RPMI7951 (cell line): ENCODE data around the gene USP6NL. TPM values are rescaled to one million over a fixed set of nuclear protein-coding genes. Genes with fewer than 3 reads are reported as not detected.

ENCODE experiments used
- DNase-seq: peaks from one replicate; pipeline ENCODE4 v3.0.0-alpha.2; 2012; ENCODE audit warnings: low read depth
- total RNA-seq: library from RNA; depleted of rRNA; stranded (reverse); fragments of >200 nt; shearing (Covaris generic); gene quantifications from 2 replicates; pipeline ENCODE4 v1.2.3, GENCODE V29; 2014

The USP6NL gene
- total RNA-seq, 1 experiment from 2014 or later, result 18.1 TPM

- DNase-seq, result no peak
Observed at GRCh38 chr10:11594589-11595394, 16.7 kb downstream of the USP6NL start.

- DNase-seq, result no peak
Observed at GRCh38 chr10:11593612-11594011, 17.8 kb downstream of the USP6NL start.

GRCh38 chr10:11589738-11590137, 21.7 kb downstream of the USP6NL start:
- no peak for DNase-seq

- DNase-seq, result no peak
Observed at GRCh38 chr10:11588873-11589574, 22.4 kb downstream of the USP6NL start.

GRCh38 chr10:11587722-11588259, 23.7 kb downstream of the USP6NL start:
- no peak for DNase-seq

GRCh38 chr10:11586170-11586569, 25.3 kb downstream of the USP6NL start:
- DNase-seq, result peak; percentile 15

- no peak for DNase-seq
Observed at GRCh38 chr10:11581213-11581612, 30.2 kb downstream of the USP6NL start.

GRCh38 chr10:11579885-11580284, 31.6 kb downstream of the USP6NL start:
- no peak for DNase-seq

GRCh38 chr10:11578802-11579255, 32.6 kb downstream of the USP6NL start:
- no peak for DNase-seq

GRCh38 chr10:11576092-11576809, 35.2 kb downstream of the USP6NL start:
- DNase-seq, result no peak

- DNase-seq, result no peak
Observed at GRCh38 chr10:11573497-11573896, 38.0 kb downstream of the USP6NL start.

- DNase-seq, result no peak
Observed at GRCh38 chr10:11570751-11571150, 40.7 kb downstream of the USP6NL start.

- no peak for DNase-seq
Observed at GRCh38 chr10:11569471-11569870, 42.0 kb downstream of the USP6NL start.

GRCh38 chr10:11568578-11568977, 42.9 kb downstream of the USP6NL start:
- no peak for DNase-seq

GRCh38 chr10:11564741-11565140, 46.7 kb downstream of the USP6NL start:
- DNase-seq, result no peak

GRCh38 chr10:11563936-11564335, 47.5 kb downstream of the USP6NL start:
- no peak for DNase-seq

- no peak for DNase-seq
Observed at GRCh38 chr10:11562888-11563287, 48.6 kb downstream of the USP6NL start.

GRCh38 chr10:11560076-11560709, 51.3 kb downstream of the USP6NL start:
- no peak for DNase-seq

- DNase-seq, result no peak
Observed at GRCh38 chr10:11557967-11558366, 53.5 kb downstream of the USP6NL start.

- no peak for DNase-seq
Observed at GRCh38 chr10:11557513-11557912, 53.9 kb downstream of the USP6NL start.

- DNase-seq, result no peak
Observed at GRCh38 chr10:11555556-11555955, 55.9 kb downstream of the USP6NL start.
